ENCODE measurements around the gene PLA2G6.
"Not testable (repeated sequence)": the region's sequence is repeated elsewhere in the genome, so short reads cannot be mapped to it uniquely, and the experiment has no call there.

Gene PLA2G6

GRCh38 chr22:38165922-38166593 lies 15.6 kb downstream of the PLA2G6 start:
- DNase-seq = no peak

- DNase-seq = no peak
Observed at GRCh38 chr22:38164551-38164918, 17.1 kb downstream of the PLA2G6 start.

- DNase-seq = no peak
Observed at GRCh38 chr22:38163844-38164550, 17.6 kb downstream of the PLA2G6 start.

GRCh38 chr22:38162881-38163843 lies 18.5 kb downstream of the PLA2G6 start:
- no peak for DNase-seq

- no peak for DNase-seq
Observed at GRCh38 chr22:38155703-38156102, 25.9 kb downstream of the PLA2G6 start.

GRCh38 chr22:38154563-38154915 lies 27.1 kb downstream of the PLA2G6 start:
- not testable (repeated sequence) for DNase-seq

GRCh38 chr22:38153821-38154562 lies 27.6 kb downstream of the PLA2G6 start:
- DNase-seq = no peak

- DNase-seq = peak in 2 of 3 donors; percentile 38 to 46
Observed at GRCh38 chr22:38151126-38151500, 30.5 kb downstream of the PLA2G6 start.

- DNase-seq = peak in 2 of 3 donors; percentile 56 to 61
Observed at GRCh38 chr22:38148245-38148644, 33.4 kb downstream of the PLA2G6 start.

GRCh38 chr22:38146166-38146565 lies 35.5 kb downstream of the PLA2G6 start:
- not testable (repeated sequence) for DNase-seq

- DNase-seq = peak; percentile 22 to 29 (median 24)
Observed at GRCh38 chr22:38144025-38144405, 37.6 kb downstream of the PLA2G6 start.

GRCh38 chr22:38142606-38143005 lies 39.0 kb downstream of the PLA2G6 start:
- DNase-seq = no peak

GRCh38 chr22:38141217-38141973 lies 40.2 kb downstream of the PLA2G6 start:
- no peak for DNase-seq

GRCh38 chr22:38139901-38140300 lies 41.7 kb downstream of the PLA2G6 start:
- DNase-seq = no peak

- no peak for DNase-seq
Observed at GRCh38 chr22:38138961-38139360, 42.7 kb downstream of the PLA2G6 start.

- no peak for DNase-seq
Observed at GRCh38 chr22:38137876-38138687, 43.5 kb downstream of the PLA2G6 start.

GRCh38 chr22:38136607-38137006 lies 45.0 kb downstream of the PLA2G6 start:
- peak; percentile 18 to 30 (median 25) for DNase-seq

- DNase-seq = peak; percentile 85 to 90 (median 86)
Observed at GRCh38 chr22:38135133-38135706, 46.4 kb downstream of the PLA2G6 start.

- DNase-seq = no peak
Observed at GRCh38 chr22:38133331-38133730, 48.3 kb downstream of the PLA2G6 start.

- DNase-seq = no peak
Observed at GRCh38 chr22:38132794-38133193, 48.8 kb downstream of the PLA2G6 start.

- no peak for DNase-seq
Observed at GRCh38 chr22:38132136-38132535, 49.5 kb downstream of the PLA2G6 start.

Measured in suppressor macrophage treated with lipopolysaccharide for 1 hour (primary cell).